Measurements from ENCODE around the gene INO80C. TPM values are rescaled to one million over a fixed set of nuclear protein-coding genes. Genes with fewer than 3 reads are reported as not detected.

The INO80C gene
- total and polyA plus RNA-seq, 2 donors from 2014 or later: 20.9 to 38.2 TPM

DNA sequence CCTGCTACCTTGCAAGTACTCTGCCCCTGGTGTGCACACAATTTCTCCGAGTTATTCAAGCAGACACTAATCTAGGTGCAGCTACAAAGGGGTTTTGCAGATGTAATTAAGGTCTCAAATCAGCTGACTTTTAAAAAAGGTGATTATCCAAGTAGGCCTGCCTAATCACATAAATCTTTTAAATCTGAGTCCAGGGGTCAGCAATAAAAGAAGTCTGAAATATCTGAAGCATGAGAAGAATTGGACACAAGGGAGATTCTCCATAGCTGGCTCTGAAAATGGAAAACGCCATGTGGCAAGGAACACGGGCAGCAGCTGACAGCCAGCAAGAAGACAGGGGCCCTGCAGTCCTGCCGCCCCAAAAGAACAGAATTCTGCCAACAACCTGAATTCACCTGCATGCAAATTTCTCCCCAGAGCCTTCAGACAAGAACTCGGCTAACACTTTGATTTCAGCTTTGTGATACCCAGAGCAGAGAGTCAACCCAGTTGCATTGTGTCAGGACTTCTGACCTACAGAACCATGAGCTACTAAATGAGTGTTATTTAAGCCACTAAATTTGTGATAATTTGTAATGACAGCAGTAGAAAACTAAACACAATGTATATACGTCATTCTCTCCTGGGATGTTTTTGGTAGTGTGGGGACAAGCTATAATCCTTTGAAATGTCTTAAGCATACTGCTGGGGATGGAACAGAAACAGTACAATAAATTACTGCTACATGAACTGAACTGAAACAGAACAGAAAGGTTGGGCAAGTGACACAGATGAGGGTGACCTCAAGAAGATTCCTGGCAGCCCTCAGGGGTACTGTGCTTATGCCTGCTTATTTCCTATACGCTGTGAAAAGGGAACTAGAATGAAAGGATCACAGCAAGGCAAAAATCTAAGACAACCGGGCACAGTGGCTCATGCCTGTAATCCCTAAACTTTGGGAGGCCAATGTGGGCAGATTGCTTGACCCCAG lies 3.2 kb downstream of the INO80C start:
- Histone ChIP-seq H3K4me1 (ENCODE audit: control insufficient read depth in 2 of 3, insufficient read depth in 2 of 3, low read depth in 1 of 3, low read length in 3 of 3) (peaks cover 0 to 14% (median 8%) of the 10 kb centered on the region in 3 donors), H3K4me3 (ENCODE audit: low read length in 3 of 3) (no peak overlapping the region), H3K9ac (ENCODE audit: low read length in 3 of 3) (no peak overlapping the region), H3K27me3 (ENCODE audit: control insufficient read depth, insufficient read depth, low read length) (no peaks in the 10 kb centered on the region), H3K36me3 (ENCODE audit: control insufficient read depth in 2 of 3, insufficient read depth in 3 of 3, low read length in 3 of 3) (no peaks in the 10 kb centered on the region), H3K27ac (ENCODE audit: low read depth in 2 of 2, low read length in 2 of 2) (no peak overlapping the region), H3K9me3 (ENCODE audit: control insufficient read depth in 2 of 3, insufficient read depth in 1 of 3, low read length in 3 of 3) (no peaks in the 10 kb centered on the region)
- TF ChIP-seq, protein P1, sequence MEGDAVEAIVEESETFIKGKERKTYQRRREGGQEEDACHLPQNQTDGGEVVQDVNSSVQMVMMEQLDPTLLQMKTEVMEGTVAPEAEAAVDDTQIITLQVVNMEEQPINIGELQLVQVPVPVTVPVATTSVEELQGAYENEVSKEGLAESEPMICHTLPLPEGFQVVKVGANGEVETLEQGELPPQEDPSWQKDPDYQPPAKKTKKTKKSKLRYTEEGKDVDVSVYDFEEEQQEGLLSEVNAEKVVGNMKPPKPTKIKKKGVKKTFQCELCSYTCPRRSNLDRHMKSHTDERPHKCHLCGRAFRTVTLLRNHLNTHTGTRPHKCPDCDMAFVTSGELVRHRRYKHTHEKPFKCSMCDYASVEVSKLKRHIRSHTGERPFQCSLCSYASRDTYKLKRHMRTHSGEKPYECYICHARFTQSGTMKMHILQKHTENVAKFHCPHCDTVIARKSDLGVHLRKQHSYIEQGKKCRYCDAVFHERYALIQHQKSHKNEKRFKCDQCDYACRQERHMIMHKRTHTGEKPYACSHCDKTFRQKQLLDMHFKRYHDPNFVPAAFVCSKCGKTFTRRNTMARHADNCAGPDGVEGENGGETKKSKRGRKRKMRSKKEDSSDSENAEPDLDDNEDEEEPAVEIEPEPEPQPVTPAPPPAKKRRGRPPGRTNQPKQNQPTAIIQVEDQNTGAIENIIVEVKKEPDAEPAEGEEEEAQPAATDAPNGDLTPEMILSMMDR (IDR thresholded peaks at IDR 0.05; ENCODE audit: borderline replicate concordance, extremely low read depth, insufficient read depth): no peak
- intact Hi-C loops (cut with DNase I): no loop called here
- FAIRE-seq (no peak), DNase-seq (no peak)

DNA sequence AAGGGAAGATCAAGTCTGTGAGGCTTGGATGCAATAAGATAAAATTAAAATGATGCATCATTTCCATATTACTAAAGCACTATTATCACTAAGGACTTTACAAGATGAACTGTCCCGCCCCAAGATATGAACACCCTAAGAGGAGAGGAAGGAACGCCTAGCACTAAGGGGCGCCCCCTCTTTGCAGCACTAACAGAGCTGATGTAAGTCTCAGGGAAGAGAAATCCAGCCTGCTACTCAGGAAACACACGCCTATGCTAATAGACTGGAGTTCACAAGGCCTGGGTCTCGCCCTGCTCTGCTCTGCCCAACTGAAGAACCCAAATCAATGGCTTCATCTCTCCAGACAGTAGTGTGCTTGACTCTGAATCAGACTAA lies 6.1 kb downstream of the INO80C start:
- H3K9me3 ChIP-seq (ENCODE audit: control insufficient read depth in 2 of 3, insufficient read depth in 1 of 3, low read length in 3 of 3): no peaks in the 10 kb centered on the region
- DNase-seq: no peak
- intact Hi-C loops (cut with DNase I): no loop called here
- H3K27me3 ChIP-seq (ENCODE audit: control insufficient read depth, insufficient read depth, low read length): no peaks in the 10 kb centered on the region
- FAIRE-seq: no peak
- no peak overlapping the region for H3K27ac ChIP-seq (ENCODE audit: low read depth in 2 of 2, low read length in 2 of 2)
- H3K36me3 ChIP-seq (ENCODE audit: control insufficient read depth in 2 of 3, insufficient read depth in 3 of 3, low read length in 3 of 3): no peaks in the 10 kb centered on the region
- TF ChIP-seq, protein P1 (IDR thresholded peaks at IDR 0.05; ENCODE audit: borderline replicate concordance, extremely low read depth, insufficient read depth): no peak
- H3K4me1 ChIP-seq (ENCODE audit: control insufficient read depth in 2 of 3, insufficient read depth in 2 of 3, low read depth in 1 of 3, low read length in 3 of 3): peaks cover 0 to 13% (median 10%) of the 10 kb centered on the region in 3 donors
- no peak overlapping the region for H3K9ac ChIP-seq (ENCODE audit: low read length in 3 of 3)
- H3K4me3 ChIP-seq (ENCODE audit: low read length in 3 of 3): no peak overlapping the region

DNA sequence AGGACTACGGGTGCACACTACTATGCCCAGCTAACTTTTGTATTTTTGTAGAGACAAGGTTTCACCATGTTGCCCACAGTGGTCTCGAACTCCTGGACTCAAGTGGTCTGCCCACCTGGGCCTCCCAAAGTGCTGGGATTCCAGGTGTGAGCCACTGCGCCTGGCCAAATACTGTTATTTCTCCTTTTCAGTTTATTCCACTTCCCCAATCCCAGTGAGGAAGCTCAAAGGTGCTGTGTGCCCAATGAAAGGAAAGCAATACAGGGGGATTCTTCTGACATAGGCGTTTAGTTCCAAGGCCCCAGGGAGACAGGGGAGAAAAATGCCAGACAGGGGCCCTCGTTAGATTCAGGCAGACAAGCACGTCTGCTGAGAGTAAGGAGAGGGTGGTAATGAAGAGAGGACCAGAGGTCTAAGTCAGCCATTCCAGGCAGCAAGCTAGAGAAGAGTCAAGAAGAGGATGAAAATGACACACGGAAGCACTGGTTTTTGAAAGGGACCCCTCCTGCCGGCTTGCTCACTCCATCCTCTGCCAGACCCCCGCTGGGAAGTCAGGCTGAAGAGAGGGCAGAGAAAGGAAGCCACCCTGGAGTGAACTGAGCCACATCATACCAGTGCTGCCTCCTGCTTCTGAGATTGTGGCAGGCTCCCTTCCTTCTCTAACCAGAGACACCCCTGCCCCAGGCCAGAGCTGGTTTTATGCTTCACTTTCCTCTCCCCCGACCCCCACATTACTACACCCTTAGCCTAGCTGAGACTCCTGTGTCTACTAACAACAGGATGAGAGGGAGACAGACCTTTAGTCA lies 6.7 kb downstream of the INO80C start:
- TF ChIP-seq, protein P1 (IDR thresholded peaks at IDR 0.05; ENCODE audit: borderline replicate concordance, extremely low read depth, insufficient read depth): no peak
- H3K27me3 ChIP-seq (ENCODE audit: control insufficient read depth, insufficient read depth, low read length): no peaks in the 10 kb centered on the region
- no peaks in the 10 kb centered on the region for H3K36me3 ChIP-seq (ENCODE audit: control insufficient read depth in 2 of 3, insufficient read depth in 3 of 3, low read length in 3 of 3)
- intact Hi-C loops (cut with DNase I): no loop called here
- H3K9me3 ChIP-seq (ENCODE audit: control insufficient read depth in 2 of 3, insufficient read depth in 1 of 3, low read length in 3 of 3): no peaks in the 10 kb centered on the region
- DNase-seq: no peak
- no peak overlapping the region for H3K9ac ChIP-seq (ENCODE audit: low read length in 3 of 3)
- no peak overlapping the region for H3K27ac ChIP-seq (ENCODE audit: low read depth in 2 of 2, low read length in 2 of 2)
- H3K4me3 ChIP-seq (ENCODE audit: low read length in 3 of 3): no peak overlapping the region
- H3K4me1 ChIP-seq (ENCODE audit: control insufficient read depth in 2 of 3, insufficient read depth in 2 of 3, low read depth in 1 of 3, low read length in 3 of 3): peaks cover 0 to 10% (median 10%) of the 10 kb centered on the region in 3 donors
- FAIRE-seq: no peak
